Upper lobe of left lung (tissue), 6 donors: Measurements from ENCODE around the gene PPDPF. TPM values are rescaled to one million over a fixed set of nuclear protein-coding genes. Genes with fewer than 3 reads are reported as not detected.

Experiments
- ATAC-seq, 2 donors: fragments of 200-7000 bp; cut with Tn5 transposase; one replicate each; pipeline ENCODE4 v1.9.1; 2022; ENCODE audit warnings: mild to moderate bottlenecking in 2 of 2, moderate library complexity in 2 of 2; ENCODE audit not compliant: low FRiP score in 2 of 2
- DNase-seq, 2 donors: peaks; one replicate each; pipeline ENCODE4 v3.0.0-alpha.2; 2019 to 2020
- H3K27ac ChIP-seq, 4 donors: fragments of 200-600 bp; sonication (generic); one replicate each; pipeline ENCODE4 v1.5.1; 2016 to 2019
- H3K27me3 ChIP-seq, 4 donors: fragments of 200-600 bp; sonication (generic); one replicate each; pipeline ENCODE4 v1.5.1; 2017 to 2019
- H3K36me3 ChIP-seq, 4 donors: fragments of 200-600 bp; sonication (generic); one replicate each; pipeline ENCODE4 v1.5.1; 2016 to 2019
- H3K4me1 ChIP-seq, 4 donors: fragments of 200-600 bp; sonication (generic); one replicate each; pipeline ENCODE4 v1.5.1; 2018 to 2019
- H3K4me3 ChIP-seq, 4 donors: fragments of 200-600 bp; sonication (generic); one replicate each; pipeline ENCODE4 v1.5.1; 2017 to 2019; ENCODE audit warnings: mild to moderate bottlenecking in 2 of 4, moderate library complexity in 1 of 4
- H3K9me3 ChIP-seq, 4 donors: fragments of 200-600 bp; sonication (generic); one replicate each; pipeline ENCODE4 v1.5.1; 2018 to 2019
- EP300 ChIP-seq, 4 donors: sonication (generic); formaldehyde crosslinking; IDR thresholded peaks; one replicate each; pipeline ENCODE4 v1.5.1; 2017; ENCODE audit warnings: antibody characterized with exemption in 4 of 4, control low read depth in 2 of 4
- POLR2A ChIP-seq, 4 donors: fragments of 450-650 bp; IDR thresholded peaks; one replicate each; pipeline ENCODE4 v1.5.1; 2016 to 2017; ENCODE audit warnings: antibody characterized with exemption in 4 of 4, mild to moderate bottlenecking in 2 of 4
- POLR2AphosphoS5 ChIP-seq, 2 donors: sonication (generic); formaldehyde crosslinking; IDR thresholded peaks; one replicate each; pipeline ENCODE4 v1.5.1; 2017; ENCODE audit warnings: antibody characterized with exemption in 2 of 2
- WGBS, 2 donors: methylation state at CpG; one replicate each; pipeline ENCODE4 v1.1.5; 2017 to 2018; 5-methylcytosine and 5-hydroxymethylcytosine counted together
- total RNA-seq, 6 donors: library from RNA; depleted of rRNA in 4 of 6; stranded (reverse); fragments of >200 nt in 4 of 6; gene quantifications; one replicate each; pipeline versions ENCODE4 v1.1.0 to v1.2.1, GENCODE V29; 2016 to 2021
- TF ChIP-seq, protein P1 (sequence below), 6 experiments: fragments of 450-650 bp in 4 of 6; fragments of 200-600 bp in 2 of 6; sonication (generic) in 2 of 6; IDR thresholded peaks; one replicate each; pipeline ENCODE4 v1.5.1; 2016 to 2019; ENCODE audit warnings: antibody characterized with exemption in 6 of 6
- donor health status: DM: no; HTN: no; CAD: no; lungs with moderate emphysema.
- donor health status: DM: no; HTN: yes; CAD: no; lungs with severe emphysema.

PPDPF gene
- total RNA-seq, 6 donors from 2014 or later = 91.1 to 468 (median 416) TPM

DNA sequence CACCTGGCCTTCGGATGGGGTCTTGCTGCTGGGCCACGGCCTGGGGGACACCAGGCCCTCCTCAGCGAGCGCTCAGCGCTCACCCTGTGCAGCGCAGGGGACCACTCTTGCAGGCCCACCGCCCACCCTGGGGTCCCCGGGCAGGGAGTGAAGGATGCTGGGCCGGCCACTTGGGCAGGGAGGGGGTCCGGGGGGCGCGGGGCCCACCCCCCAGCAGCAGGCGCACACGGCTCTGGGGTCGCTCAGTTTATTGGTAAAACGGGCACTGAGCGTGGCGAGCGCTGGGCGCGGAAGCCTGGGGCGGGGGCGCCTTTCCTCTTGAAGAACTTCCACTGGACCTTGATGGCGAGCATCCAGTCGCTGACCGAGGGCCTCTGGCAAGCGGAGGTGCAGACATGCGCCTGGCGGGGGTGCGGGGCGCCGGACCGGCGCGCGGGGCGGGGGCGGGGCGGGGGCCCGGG lies 32.8 kb upstream of the PPDPF start:
- DNase-seq = peak in 1 of 2 donors; percentile 71
- Histone ChIP-seq H3K9me3 (no peaks in the 10 kb centered on the region), H3K36me3 (no peaks in the 10 kb centered on the region), H3K4me1 (peaks cover 0 to 18% (median 7%) of the 10 kb centered on the region in 4 donors), H3K27me3 (peaks cover 0 to 37% (median 18%) of the 10 kb centered on the region in 4 donors), H3K4me3 (no peak overlapping the region), H3K27ac (no peak overlapping the region)
- TF ChIP-seq POLR2AphosphoS5 (IDR thresholded peaks at IDR 0.05) = no peak
- TF ChIP-seq EP300 (IDR thresholded peaks at IDR 0.05) = no peak
- TF ChIP-seq POLR2A (IDR thresholded peaks at IDR 0.05) = no peak
- TF ChIP-seq, protein P1, sequence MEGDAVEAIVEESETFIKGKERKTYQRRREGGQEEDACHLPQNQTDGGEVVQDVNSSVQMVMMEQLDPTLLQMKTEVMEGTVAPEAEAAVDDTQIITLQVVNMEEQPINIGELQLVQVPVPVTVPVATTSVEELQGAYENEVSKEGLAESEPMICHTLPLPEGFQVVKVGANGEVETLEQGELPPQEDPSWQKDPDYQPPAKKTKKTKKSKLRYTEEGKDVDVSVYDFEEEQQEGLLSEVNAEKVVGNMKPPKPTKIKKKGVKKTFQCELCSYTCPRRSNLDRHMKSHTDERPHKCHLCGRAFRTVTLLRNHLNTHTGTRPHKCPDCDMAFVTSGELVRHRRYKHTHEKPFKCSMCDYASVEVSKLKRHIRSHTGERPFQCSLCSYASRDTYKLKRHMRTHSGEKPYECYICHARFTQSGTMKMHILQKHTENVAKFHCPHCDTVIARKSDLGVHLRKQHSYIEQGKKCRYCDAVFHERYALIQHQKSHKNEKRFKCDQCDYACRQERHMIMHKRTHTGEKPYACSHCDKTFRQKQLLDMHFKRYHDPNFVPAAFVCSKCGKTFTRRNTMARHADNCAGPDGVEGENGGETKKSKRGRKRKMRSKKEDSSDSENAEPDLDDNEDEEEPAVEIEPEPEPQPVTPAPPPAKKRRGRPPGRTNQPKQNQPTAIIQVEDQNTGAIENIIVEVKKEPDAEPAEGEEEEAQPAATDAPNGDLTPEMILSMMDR (IDR thresholded peaks at IDR 0.05) = no peak
- WGBS, 2 donors = 33% methylated on average over 13 of the region's 40 CpGs; no CpG with 5 or more reads in 1 of the 2 donors
- no peak for ATAC-seq

DNA sequence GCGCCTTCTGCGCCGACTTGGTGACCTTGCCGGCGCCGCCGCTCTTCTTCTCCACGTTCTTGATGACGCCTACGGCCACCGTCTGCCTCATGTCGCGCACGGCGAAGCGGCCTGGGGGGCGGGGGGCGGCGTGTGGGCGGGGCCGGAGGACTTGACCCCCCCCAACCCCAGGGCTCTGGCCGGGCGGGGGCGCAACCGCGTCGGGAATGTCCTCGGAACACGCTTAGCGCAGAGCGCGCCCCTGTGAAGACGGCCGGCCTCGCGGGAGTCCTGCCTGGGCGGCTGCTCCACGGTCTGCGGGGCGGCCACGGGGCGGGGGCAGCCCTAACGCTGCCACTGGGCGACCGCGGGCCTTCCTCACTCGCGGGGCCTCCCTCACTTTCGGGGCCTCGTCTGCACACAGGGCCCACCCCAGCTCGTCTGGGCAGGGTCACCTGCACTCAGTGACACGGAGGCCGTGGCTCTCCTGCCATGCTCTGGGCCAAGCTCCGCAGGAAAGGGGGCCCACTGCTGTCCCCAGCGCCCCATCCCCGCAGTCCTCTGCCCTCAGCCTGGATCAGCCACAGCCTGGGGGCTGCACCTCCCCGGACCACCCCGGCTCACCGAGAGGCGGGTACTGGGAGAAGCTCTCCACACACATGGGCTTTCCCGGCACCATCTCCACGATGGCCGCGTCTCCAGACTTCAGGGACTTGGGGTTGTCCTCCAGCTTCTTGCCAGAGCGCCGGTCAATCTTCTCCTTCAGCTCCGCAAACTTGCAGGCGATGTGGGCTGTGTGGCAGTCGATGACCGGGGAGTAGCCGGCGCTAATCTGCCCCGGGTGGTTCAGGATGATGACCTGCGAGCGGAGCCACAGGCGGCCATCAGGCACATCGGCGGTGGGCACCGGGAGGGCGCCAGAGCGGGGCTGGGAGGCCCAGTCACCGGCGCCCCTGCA lies 32.0 kb upstream of the PPDPF start:
- Histone ChIP-seq H3K36me3 (no peaks in the 10 kb centered on the region), H3K9me3 (no peaks in the 10 kb centered on the region), H3K4me1 (peaks cover 0 to 10% (median 1%) of the 10 kb centered on the region in 4 donors), H3K4me3 (no peak overlapping the region), H3K27me3 (peaks cover 0 to 37% (median 18%) of the 10 kb centered on the region in 4 donors), H3K27ac (no peak overlapping the region)
- DNase-seq = peak in 1 of 2 donors; percentile 81
- no peak for ATAC-seq
- TF ChIP-seq, protein P1 (IDR thresholded peaks at IDR 0.05) = no peak
- TF ChIP-seq POLR2A (IDR thresholded peaks at IDR 0.05) (no peak), EP300 (IDR thresholded peaks at IDR 0.05) (no peak), POLR2AphosphoS5 (IDR thresholded peaks at IDR 0.05) (no peak)
- WGBS, 2 donors = 43 to 55% methylated on average over 4 to 30 of the region's 83 CpGs

DNA sequence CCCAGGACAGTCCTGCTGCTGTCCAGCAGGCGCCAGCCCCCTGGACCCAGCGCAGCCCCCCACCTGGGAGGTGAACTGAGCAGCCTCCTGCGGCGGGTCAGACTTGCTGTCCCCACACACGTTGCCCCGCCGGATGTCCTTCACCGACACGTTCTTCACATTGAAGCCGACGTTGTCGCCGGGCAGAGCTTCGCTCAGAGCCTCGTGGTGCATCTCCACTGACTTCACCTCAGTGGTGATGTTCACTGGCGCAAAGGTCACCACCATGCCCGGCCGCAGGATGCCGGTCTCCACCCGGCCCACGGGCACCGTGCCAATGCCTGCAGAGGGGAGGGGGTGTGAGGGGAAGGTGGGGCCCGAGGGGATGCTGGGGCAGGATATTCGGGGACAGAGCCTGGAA lies 30.1 kb upstream of the PPDPF start:
- Histone ChIP-seq H3K4me1 (peaks cover 0 to 10% (median 1%) of the 10 kb centered on the region in 4 donors), H3K9me3 (no peaks in the 10 kb centered on the region), H3K27ac (no peak overlapping the region), H3K36me3 (no peaks in the 10 kb centered on the region), H3K4me3 (no peak overlapping the region), H3K27me3 (peaks cover 0 to 32% (median 18%) of the 10 kb centered on the region in 4 donors)
- ATAC-seq = no peak
- peak in 1 of 2 donors; percentile 76 for DNase-seq
- 18 to 68% methylated on average over 2 to 24 of the region's 24 CpGs for WGBS, 2 donors
- TF ChIP-seq EP300 (IDR thresholded peaks at IDR 0.05) (no peak), POLR2A (IDR thresholded peaks at IDR 0.05) (no peak), POLR2AphosphoS5 (IDR thresholded peaks at IDR 0.05) (no peak)
- TF ChIP-seq, protein P1 (IDR thresholded peaks at IDR 0.05) = no peak

DNA sequence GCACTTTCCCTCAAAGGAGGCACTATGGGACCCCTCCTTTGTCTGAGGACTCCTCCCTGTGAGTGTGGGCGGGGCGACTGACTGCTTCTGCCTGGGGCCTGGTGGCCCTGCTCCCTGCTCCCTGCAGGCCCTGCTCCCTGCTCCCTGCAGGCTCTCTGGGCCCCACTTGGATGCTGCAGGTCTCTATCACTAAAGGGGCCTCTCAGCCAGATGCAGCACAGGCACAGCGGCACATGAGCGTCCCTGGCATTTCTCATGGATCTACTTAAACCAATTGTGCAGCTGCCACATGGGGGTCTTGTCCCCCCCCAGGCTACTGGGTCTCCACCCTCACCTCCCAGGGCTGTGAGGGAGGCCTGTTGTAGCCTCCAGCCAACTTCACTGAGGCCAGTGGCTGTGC lies 29.5 kb upstream of the PPDPF start:
- Histone ChIP-seq H3K4me1 (peaks cover 2 to 13% (median 4%) of the 10 kb centered on the region in 4 donors), H3K27ac (no peak overlapping the region), H3K4me3 (no peak overlapping the region), H3K9me3 (no peaks in the 10 kb centered on the region), H3K36me3 (no peaks in the 10 kb centered on the region), H3K27me3 (peaks cover 0 to 31% (median 18%) of the 10 kb centered on the region in 4 donors)
- no peak for ATAC-seq
- no peak for DNase-seq
- WGBS, 2 donors = 82 to 97% methylated on average over 4 of the region's 4 CpGs
- no peak for TF ChIP-seq POLR2AphosphoS5 (IDR thresholded peaks at IDR 0.05)
- TF ChIP-seq POLR2A (IDR thresholded peaks at IDR 0.05) = no peak
- no peak for TF ChIP-seq EP300 (IDR thresholded peaks at IDR 0.05)
- TF ChIP-seq, protein P1 (IDR thresholded peaks at IDR 0.05) = no peak
